Kidney tubule cell (primary cell): ENCODE data around the gene CALHM2.

ENCODE experiments used
- DNase-seq: peaks from one replicate; pipeline ENCODE4 v3.0.0-alpha.2; 2018; ENCODE audit warnings: low spot score

The CALHM2 gene

GRCh38 chr10:103476046-103476768 is 24.0 kb upstream of the CALHM2 start:
- peak; percentile 34 for DNase-seq

GRCh38 chr10:103475437-103475836 is 23.3 kb upstream of the CALHM2 start:
- DNase-seq, result no peak

- no peak for DNase-seq
Observed at GRCh38 chr10:103474077-103474476, 21.9 kb upstream of the CALHM2 start.

- DNase-seq, result peak; percentile 35
Observed at GRCh38 chr10:103473261-103473671, 21.1 kb upstream of the CALHM2 start.

- DNase-seq, result no peak
Observed at GRCh38 chr10:103472005-103472404, 19.8 kb upstream of the CALHM2 start.

GRCh38 chr10:103470761-103471653 is 18.8 kb upstream of the CALHM2 start:
- DNase-seq, result no peak

- no peak for DNase-seq
Observed at GRCh38 chr10:103469201-103469600, 17.0 kb upstream of the CALHM2 start.

GRCh38 chr10:103467406-103467805 is 15.2 kb upstream of the CALHM2 start:
- no peak for DNase-seq

- DNase-seq, result no peak
Observed at GRCh38 chr10:103466734-103467133, 14.6 kb upstream of the CALHM2 start.

GRCh38 chr10:103465411-103466179 is 13.4 kb upstream of the CALHM2 start:
- DNase-seq, result no peak

- peak; percentile 62 for DNase-seq
Observed at GRCh38 chr10:103463499-103463898, 11.3 kb upstream of the CALHM2 start.

GRCh38 chr10:103459615-103460014 is 7.4 kb upstream of the CALHM2 start:
- no peak for DNase-seq

GRCh38 chr10:103458720-103459119 is 6.5 kb upstream of the CALHM2 start, which contains the start of gene CALHM1:
Gene CALHM1 (minus strand): TSS chr10:103458900. CDS start chr10:103458751, 149 bp downstream.
- DNase-seq, result no peak

- no peak for DNase-seq
Observed at GRCh38 chr10:103457896-103458583, 5.9 kb upstream of the CALHM2 start.

- no peak for DNase-seq
Observed at GRCh38 chr10:103457176-103457712, 5.1 kb upstream of the CALHM2 start.

- DNase-seq, result no peak
Observed at GRCh38 chr10:103456074-103456660, 4.0 kb upstream of the CALHM2 start.

- no peak for DNase-seq
Observed at GRCh38 chr10:103455235-103455634, 3.1 kb upstream of the CALHM2 start.

- no peak for DNase-seq
Observed at GRCh38 chr10:103454026-103454425, 1.9 kb upstream of the CALHM2 start.

- DNase-seq, result no peak
Observed at GRCh38 chr10:103452506-103453230, 498 bp upstream of the CALHM2 start.

GRCh38 chr10:103451091-103451813 is 918 bp downstream of the CALHM2 start:
- peak; percentile 13 for DNase-seq
